PC-3 (cell line): Measurements from ENCODE around the gene ADAM12. TPM values are rescaled to one million over a fixed set of nuclear protein-coding genes. Genes with fewer than 3 reads are reported as not detected.

Source experiments
- ATAC-seq: fragments of 200-7000 bp; cut with Tn5 transposase; 2 replicates; pipeline ENCODE4 v1.9.1; 2020; ENCODE audit warnings: mild to moderate bottlenecking, moderate library complexity
- BruUV-seq: library from RNA; stranded (reverse); fragments of 400-500 nt; replicated peaks from 2 replicates; lab custom pipeline; 2021; lab: Mats Ljungman, UMichigan
- CTCF ChIA-PET: fragments of 300-600 bp; sonication (Branson Sonifier 250); formaldehyde crosslinking; loops from one replicate; lab custom pipeline; 2022; ENCODE audit warnings: antibody characterized with exemption; lab: Charles Lee
- POLR2A ChIA-PET: fragments of 300-600 bp; sonication (Branson Sonifier 250); formaldehyde crosslinking; loops from one replicate; lab custom pipeline; 2022; ENCODE audit warnings: antibody characterized with exemption; ENCODE audit not compliant: unreplicated experiment; lab: Charles Lee
- DNase-seq: peaks from one replicate; pipeline ENCODE4 v3.0.0-alpha.2; 2015
- H2AFZ ChIP-seq: fragments of 300-600 bp; sonication (generic); 2 replicates; pipeline ENCODE4 v1.6.0; 2016; ENCODE audit warnings: antibody characterized with exemption, low read length
- H3F3A ChIP-seq: fragments of 300-600 bp; sonication (generic); one replicate; pipeline ENCODE4 v1.6.0; 2017; ENCODE audit warnings: antibody characterized with exemption, low read length, control low read depth, mild to moderate bottlenecking; ENCODE audit not compliant: unreplicated experiment
- H3K27ac ChIP-seq: fragments of 300-600 bp; sonication (generic); 2 replicates; pipeline ENCODE4 v1.5.1; 2016; ENCODE audit warnings: mild to moderate bottlenecking, low read length
- H3K27me3 ChIP-seq: fragments of 300-600 bp; sonication (generic); 2 replicates; pipeline ENCODE4 v1.6.1; 2016; ENCODE audit warnings: low read length, mixed read lengths
- H3K36me3 ChIP-seq: fragments of 300-600 bp; sonication (generic); 2 replicates; pipeline ENCODE4 v1.6.1; 2016; ENCODE audit warnings: low read depth, mixed run types, low read length, mixed read lengths
- H3K4me1 ChIP-seq: fragments of 300-600 bp; sonication (generic); 2 replicates; pipeline ENCODE4 v1.5.1; 2016; ENCODE audit warnings: low read length; ENCODE audit not compliant: insufficient read depth
- H3K4me2 ChIP-seq: fragments of 300-600 bp; sonication (generic); 2 replicates; pipeline ENCODE4 v1.6.0; 2016; ENCODE audit warnings: low read length
- H3K4me3 ChIP-seq: fragments of 300-600 bp; sonication (generic); 2 replicates; pipeline ENCODE4 v1.5.1; 2016; ENCODE audit warnings: mild to moderate bottlenecking, low read length, mixed read lengths
- H3K79me2 ChIP-seq: fragments of 300-600 bp; sonication (generic); 2 replicates; pipeline ENCODE4 v1.6.1; 2017; ENCODE audit warnings: low read length, mixed read lengths
- H3K9ac ChIP-seq: fragments of 300-600 bp; sonication (generic); 2 replicates; pipeline ENCODE4 v1.6.0; 2016; ENCODE audit warnings: mild to moderate bottlenecking, low read length
- H3K9me2 ChIP-seq: fragments of 300-600 bp; sonication (generic); replicated peaks from 2 replicates; pipeline ENCODE4 v1.6.1; 2016; ENCODE audit warnings: mixed run types, low read length, mixed read lengths
- H3K9me3 ChIP-seq: fragments of 300-600 bp; sonication (generic); 2 replicates; pipeline ENCODE4 v1.6.1; 2016; ENCODE audit warnings: low read length, mixed read lengths
- H4K20me1 ChIP-seq: fragments of 300-600 bp; sonication (generic); 2 replicates; pipeline ENCODE4 v1.6.1; 2016; ENCODE audit warnings: low read length, mixed read lengths
- CTCF ChIP-seq: fragments of 300-600 bp; sonication (generic); conservative IDR thresholded peaks from 2 replicates; pipeline ENCODE4 v1.5.1; 2017; ENCODE audit warnings: antibody characterized with exemption, low read depth, mild to moderate bottlenecking, low read length
- EZH2 ChIP-seq: fragments of 300-600 bp; sonication (generic); IDR thresholded peaks from one replicate; pipeline ENCODE4 v1.6.1; 2017; ENCODE audit warnings: antibody characterized with exemption, mild to moderate bottlenecking, low read length; ENCODE audit not compliant: unreplicated experiment
- EZH2phosphoT487 ChIP-seq: fragments of 300-600 bp; sonication (generic); IDR thresholded peaks from 2 replicates; pipeline ENCODE4 v1.6.1; 2018; ENCODE audit warnings: mild to moderate bottlenecking, antibody characterized with exemption, low read length, borderline replicate concordance
- intact Hi-C: fragments of 100-400 bp; cut with micrococcal nuclease; formaldehyde crosslinking; loops from 2 replicates; pipeline ENCODE4 v1.9.0; 2023
- total RNA-seq: library from RNA; depleted of rRNA; stranded (reverse); fragments of >200 nt; gene quantifications from 2 replicates; pipeline ENCODE4 v1.2.3, GENCODE V29; 2014

The ADAM12 gene
- total RNA-seq, 1 experiment from 2014 or later: 3.4 TPM

GRCh38 chr10:126218778-126219649 is 169.3 kb downstream of the ADAM12 start:
- Histone ChIP-seq H3K4me1 (no peaks in the 10 kb centered on the region), H3K9ac (no peak overlapping the region), H2AFZ (no peak overlapping the region), H3K36me3 (no peaks in the 10 kb centered on the region), H3K9me3 (no peaks in the 10 kb centered on the region), H3K27me3 (no peaks in the 10 kb centered on the region), H3K27ac (no peak overlapping the region), H3K79me2 (no peaks in the 10 kb centered on the region), H4K20me1 (no peaks in the 10 kb centered on the region), H3K4me3 (no peak overlapping the region), H3K4me2 (no peak overlapping the region), H3K9me2 (no peaks in the 10 kb centered on the region), H3F3A (no peaks in the 10 kb centered on the region)
- no peak for ATAC-seq
- ChIA-PET POLR2A (no interaction called here), CTCF (no interaction called here)
- no peak for TF ChIP-seq CTCF
- no peak for TF ChIP-seq EZH2
- TF ChIP-seq EZH2phosphoT487: no peak
- intact Hi-C loops: no loop called here
- DNase-seq: no peak
- no TSS peak for BruUV-seq

GRCh38 chr10:126218174-126218573 is 170.1 kb downstream of the ADAM12 start:
- no peak overlapping the region for H3K9ac ChIP-seq
- TF ChIP-seq CTCF (no peak), EZH2phosphoT487 (no peak), EZH2 (no peak)
- ChIA-PET CTCF (no interaction called here), POLR2A (no interaction called here)
- H3K27ac ChIP-seq: no peak overlapping the region
- H3K36me3 ChIP-seq: no peaks in the 10 kb centered on the region
- intact Hi-C loops: no loop called here
- H3K4me1 ChIP-seq: no peaks in the 10 kb centered on the region
- no peaks in the 10 kb centered on the region for H3K9me3 ChIP-seq
- no peaks in the 10 kb centered on the region for H3K9me2 ChIP-seq
- no peaks in the 10 kb centered on the region for H3K79me2 ChIP-seq
- no TSS peak for BruUV-seq
- ATAC-seq (no peak), DNase-seq (no peak)
- H2AFZ ChIP-seq: no peak overlapping the region
- H3K4me2 ChIP-seq: no peak overlapping the region
- no peaks in the 10 kb centered on the region for H3F3A ChIP-seq
- no peaks in the 10 kb centered on the region for H3K27me3 ChIP-seq
- no peak overlapping the region for H3K4me3 ChIP-seq
- H4K20me1 ChIP-seq: no peaks in the 10 kb centered on the region

GRCh38 chr10:126216632-126216961 is 171.7 kb downstream of the ADAM12 start:
- H4K20me1 ChIP-seq: no peaks in the 10 kb centered on the region
- H3K4me2 ChIP-seq: no peak overlapping the region
- H3K9me2 ChIP-seq: no peaks in the 10 kb centered on the region
- H2AFZ ChIP-seq: no peak overlapping the region
- POLR2A ChIA-PET: no interaction called here
- intact Hi-C loops: no loop called here
- no peak for TF ChIP-seq EZH2phosphoT487
- no peak for TF ChIP-seq CTCF
- TF ChIP-seq EZH2: no peak
- H3K4me3 ChIP-seq: no peak overlapping the region
- BruUV-seq: no TSS peak
- H3K79me2 ChIP-seq: no peaks in the 10 kb centered on the region
- H3K27ac ChIP-seq: no peak overlapping the region
- H3K27me3 ChIP-seq: no peaks in the 10 kb centered on the region
- H3K36me3 ChIP-seq: no peaks in the 10 kb centered on the region
- DNase-seq: no peak
- no peaks in the 10 kb centered on the region for H3K4me1 ChIP-seq
- no peak overlapping the region for H3K9ac ChIP-seq
- no peak for ATAC-seq
- H3K9me3 ChIP-seq: no peaks in the 10 kb centered on the region
- CTCF ChIA-PET: no interaction called here
- H3F3A ChIP-seq: no peaks in the 10 kb centered on the region
